Fibroblast of lung (primary cell): ENCODE measurements around the gene PRPF6. TPM values are rescaled to one million over a fixed set of nuclear protein-coding genes. Genes with fewer than 3 reads are reported as not detected.
A peak's percentile ranks its signal among the peaks of the same experiment; 100 is the strongest.

ENCODE experiments used
- DNase-seq, 2 donors: peaks; one replicate each; pipeline versions ENCODE4 v3.0.0 to v3.0.0-alpha.2; 2010; ENCODE audit warnings: low read depth in 2 of 2
- H2AFZ ChIP-seq: 2 replicates; pipeline ENCODE4 v1.5.1; 2012; ENCODE audit warnings: low read length, control low read depth, inconsistent platforms
- H3K27ac ChIP-seq: 2 replicates; pipeline ENCODE4 v1.5.1; 2011; ENCODE audit warnings: low read length, control low read depth; ENCODE audit not compliant: insufficient read depth
- H3K27me3 ChIP-seq: 2 replicates; pipeline ENCODE4 v1.5.1; 2011; ENCODE audit warnings: mild to moderate bottlenecking, low read length; ENCODE audit not compliant: control insufficient read depth, insufficient read depth
- H3K36me3 ChIP-seq: 2 replicates; pipeline ENCODE4 v1.5.1; 2011; ENCODE audit warnings: low read length; ENCODE audit not compliant: control insufficient read depth, insufficient read depth
- H3K4me1 ChIP-seq: 2 replicates; pipeline ENCODE4 v1.5.1; 2011; ENCODE audit warnings: low read length; ENCODE audit not compliant: control insufficient read depth, insufficient read depth; ENCODE audit errors: extremely low read depth
- H3K4me2 ChIP-seq: 2 replicates; pipeline ENCODE4 v1.5.1; 2011; ENCODE audit warnings: low read length, control low read depth; ENCODE audit not compliant: insufficient read depth; ENCODE audit errors: extremely low read depth
- H3K4me3 ChIP-seq, 4 experiments: fragments of 200-600 bp in 1 of 4; sonication (generic) in 1 of 4; replicated peaks in 1 of 4; 2 replicates each; pipeline ENCODE4 v1.5.1; 2011 to 2016; ENCODE audit warnings: low read length in 4 of 4, low read depth in 3 of 4, mild to moderate bottlenecking in 3 of 4, control low read depth in 2 of 4, inconsistent platforms in 1 of 4, mixed read lengths in 1 of 4; ENCODE audit not compliant: insufficient read depth in 1 of 4; ENCODE audit errors: control extremely low read depth in 1 of 4
- H3K79me2 ChIP-seq: 2 replicates; pipeline ENCODE4 v1.5.1; 2012; ENCODE audit warnings: mild to moderate bottlenecking, low read length, inconsistent platforms; ENCODE audit not compliant: control insufficient read depth, insufficient read depth
- H3K9ac ChIP-seq: 2 replicates; pipeline ENCODE4 v1.5.1; 2011; ENCODE audit warnings: mild to moderate bottlenecking, low read length, control low read depth; ENCODE audit not compliant: insufficient read depth
- H3K9me3 ChIP-seq: 2 replicates; pipeline ENCODE4 v1.5.1; 2012; ENCODE audit warnings: low read depth, low read length; ENCODE audit not compliant: control insufficient read depth, insufficient read depth
- H4K20me1 ChIP-seq: 2 replicates; pipeline ENCODE4 v1.5.1; 2011; ENCODE audit warnings: low read length; ENCODE audit not compliant: control insufficient read depth, insufficient read depth; ENCODE audit errors: extremely low read depth
- CTCF ChIP-seq, 2 donors: IDR thresholded peaks in 1 of 2; conservative IDR thresholded peaks in 1 of 2; 1 replicate in 1 of 2; 2 replicates in 1 of 2; pipeline ENCODE4 v1.5.1; 2011 to 2012; ENCODE audit warnings: low read length in 2 of 2, control low read depth in 1 of 2, inconsistent platforms in 1 of 2, low read depth in 1 of 2, mild to moderate bottlenecking in 1 of 2
- EZH2 ChIP-seq: IDR thresholded peaks from 2 replicates; pipeline ENCODE4 v1.5.1; 2012; ENCODE audit warnings: low read length, control low read depth, mild to moderate bottlenecking; ENCODE audit errors: missing control alignments
- polyA plus RNA-seq, 2 donors: library from polyadenylated mRNA; depleted of rRNA in 1 of 2; stranded (reverse) in 1 of 2; unstranded in 1 of 2; fragments of >200 nt; gene quantifications; 2 replicates each; pipeline ENCODE4 v1.2.1, GENCODE V29; 2011 to 2012; ENCODE audit warnings: missing spikeins in 1 of 2
- total RNA-seq: library from RNA; depleted of rRNA; stranded (reverse); fragments of >200 nt; gene quantifications from 2 replicates; pipeline ENCODE4 v1.2.1, GENCODE V29; 2014

Gene PRPF6
- total and polyA plus RNA-seq, 2 donors (not counting 1 experiment from before 2014, with no cell fraction given), result 28.2 to 52.0 TPM

GRCh38 chr20:63982937-63983336 is 2.0 kb downstream of the PRPF6 start:
- no peak overlapping the region for H3K27ac ChIP-seq
- H3K4me3 ChIP-seq, result no peak overlapping the region
- H3K79me2 ChIP-seq, result peaks cover 16% of the 10 kb centered on the region
- H3K4me2 ChIP-seq, result no peak overlapping the region
- H4K20me1 ChIP-seq, result no peaks in the 10 kb centered on the region
- DNase-seq, result no peak
- TF ChIP-seq EZH2 (no peak), CTCF (conservative IDR thresholded peaks at IDR 0.05 in 1 of 2, IDR thresholded peaks at IDR 0.05 in 1 of 2; ENCODE audit: low read depth in 1 of 2, low read length in 2 of 2) (no peak)
- no peak overlapping the region for H3K9ac ChIP-seq
- no peaks in the 10 kb centered on the region for H3K9me3 ChIP-seq
- H2AFZ ChIP-seq, result no peak overlapping the region
- H3K27me3 ChIP-seq, result no peaks in the 10 kb centered on the region
- peaks cover 6% of the 10 kb centered on the region for H3K36me3 ChIP-seq
- peaks cover 8% of the 10 kb centered on the region for H3K4me1 ChIP-seq

- TF ChIP-seq EZH2 (no peak), CTCF (conservative IDR thresholded peaks at IDR 0.05 in 1 of 2, IDR thresholded peaks at IDR 0.05 in 1 of 2; ENCODE audit: low read depth in 1 of 2, low read length in 2 of 2) (no peak)
- H3K27me3 ChIP-seq, result no peaks in the 10 kb centered on the region
- H3K79me2 ChIP-seq, result no peaks in the 10 kb centered on the region
- peak in 1 of 2 donors; percentile 8 for DNase-seq
- no peak overlapping the region for H3K27ac ChIP-seq
- no peak overlapping the region for H3K9ac ChIP-seq
- H3K9me3 ChIP-seq, result no peaks in the 10 kb centered on the region
- peaks cover 3% of the 10 kb centered on the region for H3K4me1 ChIP-seq
- H3K4me3 ChIP-seq, result no peak overlapping the region
- H4K20me1 ChIP-seq, result no peaks in the 10 kb centered on the region
- H2AFZ ChIP-seq, result no peak overlapping the region
- H3K36me3 ChIP-seq, result peaks cover 15% of the 10 kb centered on the region
- H3K4me2 ChIP-seq, result no peak overlapping the region
Measured at GRCh38 chr20:64000906-64001305, 20.0 kb downstream of the PRPF6 start.

DNA sequence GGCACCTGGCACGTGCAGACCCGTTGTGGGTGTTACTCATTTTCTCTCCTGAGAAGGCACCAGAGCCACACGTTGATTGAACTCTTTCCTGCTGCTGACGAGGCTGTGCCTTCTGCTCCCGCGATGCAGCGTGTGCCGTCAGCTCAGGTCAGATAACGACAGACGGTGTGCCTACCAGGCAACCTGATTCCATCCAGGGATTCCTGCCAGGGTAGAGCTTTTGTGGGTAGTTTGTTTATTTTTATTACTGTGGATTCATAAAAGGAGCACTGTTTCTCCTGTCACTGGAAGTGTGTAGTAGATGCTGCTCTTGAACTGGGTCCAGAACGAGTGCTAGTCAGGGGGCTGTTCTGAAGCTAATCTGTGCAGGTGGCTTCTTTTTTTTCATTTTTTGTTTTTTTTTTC is 20.7 kb downstream of the PRPF6 start:
- no peak overlapping the region for H3K27ac ChIP-seq
- no peaks in the 10 kb centered on the region for H3K79me2 ChIP-seq
- no peaks in the 10 kb centered on the region for H3K9me3 ChIP-seq
- H3K4me1 ChIP-seq, result peaks cover 3% of the 10 kb centered on the region
- peaks cover 18% of the 10 kb centered on the region for H3K36me3 ChIP-seq
- H2AFZ ChIP-seq, result no peak overlapping the region
- no peak overlapping the region for H3K4me3 ChIP-seq
- no peaks in the 10 kb centered on the region for H4K20me1 ChIP-seq
- H3K9ac ChIP-seq, result no peak overlapping the region
- no peak for TF ChIP-seq CTCF (conservative IDR thresholded peaks at IDR 0.05 in 1 of 2, IDR thresholded peaks at IDR 0.05 in 1 of 2; ENCODE audit: low read depth in 1 of 2, low read length in 2 of 2)
- TF ChIP-seq EZH2, result no peak
- DNase-seq, result peak in 1 of 2 donors; percentile 54
- H3K4me2 ChIP-seq, result no peak overlapping the region
- H3K27me3 ChIP-seq, result no peaks in the 10 kb centered on the region
